B cell (primary cell): ENCODE results near the gene SH2D4B.

Experiments used
- EZH2 ChIP-seq: IDR thresholded peaks from 2 replicates; pipeline ENCODE4 v1.6.1; 2012; ENCODE audit warnings: borderline replicate concordance, low read depth, mild to moderate bottlenecking, moderate library complexity, low read length; ENCODE audit not compliant: insufficient read depth, poor library complexity, severe bottlenecking
- TF ChIP-seq, protein P1 (sequence below): fragments of 200-600 bp; IDR thresholded peaks from one replicate; pipeline ENCODE4 v1.8.0; 2022; ENCODE audit warnings: antibody characterized with exemption, mild to moderate bottlenecking

DNA sequence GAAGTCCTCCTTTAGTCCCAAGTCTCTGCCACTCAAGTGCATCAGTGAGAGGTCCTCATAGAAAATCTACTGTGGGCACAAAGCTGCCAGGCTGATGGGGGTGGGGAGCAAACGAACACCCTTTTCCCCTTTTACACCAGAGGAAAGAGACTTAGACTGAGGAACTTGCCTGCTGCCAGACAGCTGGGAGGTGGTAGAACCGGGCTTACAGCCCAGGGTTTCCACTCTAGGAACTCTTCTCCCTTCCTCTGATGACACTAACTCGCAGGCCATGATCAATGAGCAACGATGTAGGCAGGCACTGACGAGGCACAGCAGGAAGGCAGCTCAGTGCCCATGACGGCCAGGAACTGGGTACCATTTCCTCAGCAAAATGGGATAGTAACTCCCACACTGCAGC, 11.0 kb upstream of the SH2D4B start:
- TF ChIP-seq, protein P1, sequence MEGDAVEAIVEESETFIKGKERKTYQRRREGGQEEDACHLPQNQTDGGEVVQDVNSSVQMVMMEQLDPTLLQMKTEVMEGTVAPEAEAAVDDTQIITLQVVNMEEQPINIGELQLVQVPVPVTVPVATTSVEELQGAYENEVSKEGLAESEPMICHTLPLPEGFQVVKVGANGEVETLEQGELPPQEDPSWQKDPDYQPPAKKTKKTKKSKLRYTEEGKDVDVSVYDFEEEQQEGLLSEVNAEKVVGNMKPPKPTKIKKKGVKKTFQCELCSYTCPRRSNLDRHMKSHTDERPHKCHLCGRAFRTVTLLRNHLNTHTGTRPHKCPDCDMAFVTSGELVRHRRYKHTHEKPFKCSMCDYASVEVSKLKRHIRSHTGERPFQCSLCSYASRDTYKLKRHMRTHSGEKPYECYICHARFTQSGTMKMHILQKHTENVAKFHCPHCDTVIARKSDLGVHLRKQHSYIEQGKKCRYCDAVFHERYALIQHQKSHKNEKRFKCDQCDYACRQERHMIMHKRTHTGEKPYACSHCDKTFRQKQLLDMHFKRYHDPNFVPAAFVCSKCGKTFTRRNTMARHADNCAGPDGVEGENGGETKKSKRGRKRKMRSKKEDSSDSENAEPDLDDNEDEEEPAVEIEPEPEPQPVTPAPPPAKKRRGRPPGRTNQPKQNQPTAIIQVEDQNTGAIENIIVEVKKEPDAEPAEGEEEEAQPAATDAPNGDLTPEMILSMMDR = no peak
- no peak for TF ChIP-seq EZH2
